DND-41 (cell line): ENCODE data around the gene PPIL1.

Experiments
- ATAC-seq: fragments of 200-7000 bp; cut with Tn5 transposase; 3 replicates; pipeline ENCODE4 v1.9.1; 2021; ENCODE audit warnings: low read depth; ENCODE audit not compliant: insufficient read depth
- DNase-seq: peaks from one replicate; pipeline ENCODE4 v3.0.0-alpha.2; 2020
- H2AFZ ChIP-seq: 2 replicates; pipeline ENCODE4 v1.6.0; 2012; ENCODE audit warnings: low read depth, low read length
- H3K27ac ChIP-seq: 2 replicates; pipeline ENCODE4 v1.5.1; 2012; ENCODE audit warnings: low read length, inconsistent platforms
- H3K27me3 ChIP-seq: fragments of 200-600 bp; sonication (generic); 2 replicates; pipeline ENCODE4 v1.6.0; 2012; ENCODE audit warnings: low read length, mild to moderate bottlenecking, inconsistent platforms; ENCODE audit not compliant: insufficient read depth, poor library complexity
- H3K36me3 ChIP-seq: 2 replicates; pipeline ENCODE4 v1.5.1; 2012; ENCODE audit warnings: low read length, inconsistent platforms; ENCODE audit not compliant: insufficient read depth
- H3K4me1 ChIP-seq: 2 replicates; pipeline ENCODE4 v1.5.1; 2012; ENCODE audit warnings: mild to moderate bottlenecking, low read length; ENCODE audit not compliant: insufficient read depth
- H3K4me2 ChIP-seq: 2 replicates; pipeline ENCODE4 v1.6.0; 2012; ENCODE audit warnings: mild to moderate bottlenecking, moderate library complexity, low read length, inconsistent platforms; ENCODE audit not compliant: insufficient read depth
- H3K4me3 ChIP-seq, 2 experiments: fragments of 200-600 bp in 1 of 2; shearing (Covaris generic) in 1 of 2; 2 replicates each; pipeline ENCODE4 v1.5.1; 2012 to 2016; ENCODE audit warnings: inconsistent platforms in 2 of 2, low read length in 2 of 2, mild to moderate bottlenecking in 2 of 2, low read depth in 1 of 2, moderate library complexity in 1 of 2
- H3K79me2 ChIP-seq: 2 replicates; pipeline ENCODE4 v1.6.0; 2012; ENCODE audit warnings: low read length, inconsistent platforms; ENCODE audit not compliant: insufficient read depth
- H3K9ac ChIP-seq: 2 replicates; pipeline ENCODE4 v1.6.0; 2012; ENCODE audit warnings: low read depth, mild to moderate bottlenecking, inconsistent platforms, low read length, moderate library complexity
- H3K9me3 ChIP-seq: 2 replicates; pipeline ENCODE4 v1.5.1; 2012; ENCODE audit warnings: low read length, moderate library complexity, mild to moderate bottlenecking, inconsistent platforms; ENCODE audit not compliant: insufficient read depth, severe bottlenecking
- H4K20me1 ChIP-seq: 2 replicates; pipeline ENCODE4 v1.6.0; 2012; ENCODE audit warnings: low read length; ENCODE audit not compliant: insufficient read depth
- EZH2 ChIP-seq: IDR thresholded peaks from 3 replicates; pipeline ENCODE4 v1.6.1; 2012; ENCODE audit warnings: borderline replicate concordance, low read depth, mild to moderate bottlenecking, moderate library complexity, low read length, inconsistent platforms; ENCODE audit not compliant: severe bottlenecking
- TF ChIP-seq, protein P1 (sequence below): IDR thresholded peaks from 2 replicates; pipeline ENCODE4 v1.5.1; 2012; ENCODE audit warnings: borderline replicate concordance, low read length, moderate library complexity, mild to moderate bottlenecking; ENCODE audit not compliant: poor library complexity, severe bottlenecking; ENCODE audit errors: extremely low read depth

PPIL1 gene

DNA sequence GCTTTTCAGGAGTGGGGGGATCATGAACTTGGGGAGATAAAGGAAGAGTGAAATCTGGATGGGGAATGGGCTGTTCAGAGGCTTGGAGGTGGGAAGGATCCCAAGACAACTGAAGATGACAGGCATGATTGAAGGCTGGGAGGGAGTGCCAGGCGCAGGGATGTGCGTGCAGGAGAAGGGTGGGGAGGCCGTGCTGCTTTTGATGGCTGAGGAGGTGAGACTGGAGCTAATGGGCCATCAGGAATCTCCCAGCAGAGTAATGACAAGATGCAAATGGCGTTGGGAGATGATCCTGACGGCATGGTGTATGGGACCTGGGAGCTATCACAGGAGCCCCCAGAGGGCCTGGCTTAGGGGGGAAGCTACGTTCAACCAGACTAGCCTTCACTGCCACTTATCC, 36.9 kb downstream of the PPIL1 start:
- no peak overlapping the region for H3K4me2 ChIP-seq
- no peak overlapping the region for H3K27ac ChIP-seq
- H2AFZ ChIP-seq, result no peak overlapping the region
- no peaks in the 10 kb centered on the region for H3K79me2 ChIP-seq
- no peak overlapping the region for H3K4me3 ChIP-seq
- H3K9me3 ChIP-seq, result no peaks in the 10 kb centered on the region
- H3K4me1 ChIP-seq, result peaks cover 12% of the 10 kb centered on the region
- H3K27me3 ChIP-seq, result peaks cover 6% of the 10 kb centered on the region
- peaks cover 4% of the 10 kb centered on the region; the same call in 1 of the 2 replicates for H4K20me1 ChIP-seq
- no peak for TF ChIP-seq EZH2
- TF ChIP-seq, protein P1, sequence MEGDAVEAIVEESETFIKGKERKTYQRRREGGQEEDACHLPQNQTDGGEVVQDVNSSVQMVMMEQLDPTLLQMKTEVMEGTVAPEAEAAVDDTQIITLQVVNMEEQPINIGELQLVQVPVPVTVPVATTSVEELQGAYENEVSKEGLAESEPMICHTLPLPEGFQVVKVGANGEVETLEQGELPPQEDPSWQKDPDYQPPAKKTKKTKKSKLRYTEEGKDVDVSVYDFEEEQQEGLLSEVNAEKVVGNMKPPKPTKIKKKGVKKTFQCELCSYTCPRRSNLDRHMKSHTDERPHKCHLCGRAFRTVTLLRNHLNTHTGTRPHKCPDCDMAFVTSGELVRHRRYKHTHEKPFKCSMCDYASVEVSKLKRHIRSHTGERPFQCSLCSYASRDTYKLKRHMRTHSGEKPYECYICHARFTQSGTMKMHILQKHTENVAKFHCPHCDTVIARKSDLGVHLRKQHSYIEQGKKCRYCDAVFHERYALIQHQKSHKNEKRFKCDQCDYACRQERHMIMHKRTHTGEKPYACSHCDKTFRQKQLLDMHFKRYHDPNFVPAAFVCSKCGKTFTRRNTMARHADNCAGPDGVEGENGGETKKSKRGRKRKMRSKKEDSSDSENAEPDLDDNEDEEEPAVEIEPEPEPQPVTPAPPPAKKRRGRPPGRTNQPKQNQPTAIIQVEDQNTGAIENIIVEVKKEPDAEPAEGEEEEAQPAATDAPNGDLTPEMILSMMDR, result no peak
- DNase-seq (no peak), ATAC-seq (no peak)
- no peaks in the 10 kb centered on the region for H3K36me3 ChIP-seq
- no peak overlapping the region for H3K9ac ChIP-seq

GRCh38 chr6:36837022-36837339, 37.6 kb downstream of the PPIL1 start:
- no peak overlapping the region for H3K27ac ChIP-seq
- no peaks in the 10 kb centered on the region for H3K36me3 ChIP-seq
- H2AFZ ChIP-seq, result no peak overlapping the region
- DNase-seq (no peak), ATAC-seq (no peak)
- peaks cover 6% of the 10 kb centered on the region for H3K27me3 ChIP-seq
- peaks cover 12% of the 10 kb centered on the region for H3K4me1 ChIP-seq
- H3K9me3 ChIP-seq, result no peaks in the 10 kb centered on the region
- H3K4me3 ChIP-seq, result no peak overlapping the region
- no peak overlapping the region for H3K4me2 ChIP-seq
- H4K20me1 ChIP-seq, result peaks cover 4% of the 10 kb centered on the region; the same call in 1 of the 2 replicates
- no peak overlapping the region for H3K9ac ChIP-seq
- TF ChIP-seq, protein P1, result no peak
- TF ChIP-seq EZH2, result no peak
- H3K79me2 ChIP-seq, result no peaks in the 10 kb centered on the region

DNA sequence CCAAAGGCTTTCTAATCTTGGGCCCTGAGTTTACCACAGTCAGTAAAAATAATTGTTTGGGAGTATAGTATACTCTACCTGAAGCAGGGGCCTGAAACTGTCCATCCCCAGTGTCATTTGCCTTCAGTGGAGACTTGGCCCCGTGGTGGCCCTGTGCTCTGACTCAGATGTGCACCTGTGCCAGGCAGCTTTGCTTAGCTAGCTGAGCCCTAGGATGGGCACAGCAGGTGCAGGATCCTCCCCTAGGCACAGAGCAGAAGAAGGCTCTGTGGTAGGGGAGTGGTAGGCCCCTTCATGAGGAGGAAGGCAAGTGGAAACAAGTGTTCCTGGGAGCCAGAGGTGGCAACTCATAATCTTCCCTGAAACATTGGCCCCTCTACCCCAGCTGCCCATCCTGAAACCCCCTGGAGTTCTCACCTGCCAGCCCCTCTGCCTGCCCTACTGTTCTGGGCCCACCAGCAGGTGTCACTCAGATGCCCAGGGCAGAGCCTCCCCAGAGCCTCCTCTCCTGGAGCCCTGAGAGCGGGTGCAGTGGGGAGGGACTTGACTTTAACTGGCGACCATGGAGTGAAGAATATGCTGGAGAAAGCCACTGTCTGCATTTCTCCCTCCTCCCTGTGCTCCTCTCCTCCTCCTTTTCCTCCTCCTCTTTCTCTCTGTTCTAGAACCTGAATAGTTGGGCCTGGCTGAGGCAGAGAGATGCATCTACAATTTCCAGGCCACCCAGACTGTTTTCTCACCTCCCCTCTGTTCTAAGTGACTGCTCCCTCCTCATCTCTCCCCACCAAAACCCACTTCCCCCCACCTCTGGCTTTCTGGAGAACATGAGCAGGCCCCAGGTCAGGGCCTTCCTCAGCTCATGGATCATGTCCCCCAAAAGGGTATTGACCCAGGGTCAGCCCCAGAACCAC, 38.2 kb downstream of the PPIL1 start:
- Histone ChIP-seq H3K9me3 (no peaks in the 10 kb centered on the region), H4K20me1 (peaks cover 4% of the 10 kb centered on the region; the same call in 1 of the 2 replicates), H3K4me2 (no peak overlapping the region), H3K4me3 (no peak overlapping the region), H3K27ac (no peak overlapping the region), H3K4me1 (peaks cover 12% of the 10 kb centered on the region), H2AFZ (no peak overlapping the region), H3K27me3 (peaks cover 6% of the 10 kb centered on the region), H3K9ac (no peak overlapping the region), H3K79me2 (no peaks in the 10 kb centered on the region), H3K36me3 (no peaks in the 10 kb centered on the region)
- DNase-seq (no peak), ATAC-seq (0 out of 3 replicates have a peak, but pooled peaks have one; percentile 4)
- TF ChIP-seq EZH2, result no peak
- TF ChIP-seq, protein P1, result peak; percentile 39
